ENCODE data around the gene PIGT.

The PIGT gene

DNA sequence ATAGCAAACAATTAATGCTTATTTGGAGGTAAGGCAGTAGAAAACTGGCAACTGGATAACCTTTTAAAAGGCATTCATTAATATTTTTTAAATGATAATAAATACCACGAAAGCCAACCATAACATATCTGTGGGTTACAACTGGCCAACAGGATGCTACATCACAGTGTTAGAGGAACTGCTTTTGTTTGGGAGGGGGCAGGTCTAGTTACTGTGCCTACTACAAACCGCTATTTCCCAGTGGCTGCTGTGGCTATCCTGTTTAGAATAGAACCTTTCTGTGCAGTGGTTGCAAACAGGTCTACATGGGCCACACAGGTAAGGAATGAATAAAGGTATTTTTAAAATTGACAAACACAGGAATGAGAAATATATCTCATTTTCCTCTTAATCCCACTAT, 976 bp downstream of the PIGT start:
- peak overlapping the region; percentile 90 for H3K4me3 ChIP-seq (ENCODE audit: low read depth, low read length)
- TF ChIP-seq, protein P1, sequence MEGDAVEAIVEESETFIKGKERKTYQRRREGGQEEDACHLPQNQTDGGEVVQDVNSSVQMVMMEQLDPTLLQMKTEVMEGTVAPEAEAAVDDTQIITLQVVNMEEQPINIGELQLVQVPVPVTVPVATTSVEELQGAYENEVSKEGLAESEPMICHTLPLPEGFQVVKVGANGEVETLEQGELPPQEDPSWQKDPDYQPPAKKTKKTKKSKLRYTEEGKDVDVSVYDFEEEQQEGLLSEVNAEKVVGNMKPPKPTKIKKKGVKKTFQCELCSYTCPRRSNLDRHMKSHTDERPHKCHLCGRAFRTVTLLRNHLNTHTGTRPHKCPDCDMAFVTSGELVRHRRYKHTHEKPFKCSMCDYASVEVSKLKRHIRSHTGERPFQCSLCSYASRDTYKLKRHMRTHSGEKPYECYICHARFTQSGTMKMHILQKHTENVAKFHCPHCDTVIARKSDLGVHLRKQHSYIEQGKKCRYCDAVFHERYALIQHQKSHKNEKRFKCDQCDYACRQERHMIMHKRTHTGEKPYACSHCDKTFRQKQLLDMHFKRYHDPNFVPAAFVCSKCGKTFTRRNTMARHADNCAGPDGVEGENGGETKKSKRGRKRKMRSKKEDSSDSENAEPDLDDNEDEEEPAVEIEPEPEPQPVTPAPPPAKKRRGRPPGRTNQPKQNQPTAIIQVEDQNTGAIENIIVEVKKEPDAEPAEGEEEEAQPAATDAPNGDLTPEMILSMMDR (conservative IDR thresholded peaks at IDR 0.05; ENCODE audit: low read depth, low read length), result no peak
- no peak for DNase-seq (ENCODE audit: low read depth)

DNA sequence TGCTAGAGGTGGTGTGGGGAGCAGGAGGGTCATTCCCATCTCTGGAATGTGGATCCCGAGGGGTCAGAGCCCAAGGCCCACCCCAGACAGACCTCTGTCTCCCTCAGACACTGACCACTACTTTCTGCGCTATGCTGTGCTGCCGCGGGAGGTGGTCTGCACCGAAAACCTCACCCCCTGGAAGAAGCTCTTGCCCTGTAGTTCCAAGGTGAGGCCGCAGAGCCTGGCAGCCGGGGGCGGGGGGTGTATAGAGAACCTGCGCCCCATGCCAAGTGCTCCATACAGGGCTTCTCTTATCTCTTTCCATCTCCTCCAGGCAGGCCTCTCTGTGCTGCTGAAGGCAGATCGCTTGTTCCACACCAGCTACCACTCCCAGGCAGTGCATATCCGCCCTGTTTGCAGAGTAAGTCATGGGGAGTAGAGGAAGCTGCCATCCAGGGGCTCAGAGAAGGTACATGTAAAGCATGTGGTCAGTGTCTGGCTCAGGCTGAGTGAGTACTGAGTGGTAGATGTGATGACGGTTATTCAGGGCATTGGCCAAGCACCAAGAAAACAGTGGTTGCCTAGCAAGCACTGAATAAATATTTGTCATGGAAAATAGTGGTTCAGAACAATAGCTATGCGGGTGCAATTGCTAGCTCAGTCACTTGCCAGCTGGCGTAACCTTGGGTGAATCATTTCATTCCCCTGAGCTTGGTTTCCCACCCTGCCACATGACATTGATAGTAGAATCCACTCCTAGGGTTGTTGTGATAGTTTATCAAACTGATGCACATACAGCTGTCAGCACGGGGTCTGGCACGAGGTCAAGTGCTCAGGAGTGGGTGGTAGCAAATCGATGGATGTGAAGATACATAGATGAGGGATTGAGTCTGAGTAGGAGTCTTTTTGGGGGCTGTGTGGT, 3.5 kb downstream of the PIGT start:
- no peak overlapping the region for H3K4me3 ChIP-seq (ENCODE audit: low read depth, low read length)
- peak; percentile 81 for DNase-seq (ENCODE audit: low read depth)
- TF ChIP-seq, protein P1 (conservative IDR thresholded peaks at IDR 0.05; ENCODE audit: low read depth, low read length), result no peak

DNA sequence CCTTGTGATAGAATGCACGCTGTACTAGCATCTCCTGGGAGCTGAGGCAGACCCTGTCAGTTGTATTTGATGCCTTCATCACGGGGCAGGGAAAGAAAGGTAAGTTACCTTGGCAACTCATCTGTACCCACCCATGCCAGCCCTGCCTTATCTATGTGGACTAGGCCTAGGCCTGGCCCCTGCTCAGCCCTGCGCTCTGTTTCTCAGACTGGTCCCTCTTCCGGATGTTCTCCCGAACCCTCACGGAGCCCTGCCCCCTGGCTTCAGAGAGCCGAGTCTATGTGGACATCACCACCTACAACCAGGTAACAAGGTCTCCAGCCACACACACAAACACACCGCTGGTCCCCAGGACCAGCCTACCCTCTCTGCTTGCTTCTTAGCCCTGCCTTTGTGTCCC, 4.2 kb downstream of the PIGT start:
- no peak overlapping the region for H3K4me3 ChIP-seq (ENCODE audit: low read depth, low read length)
- TF ChIP-seq, protein P1 (conservative IDR thresholded peaks at IDR 0.05; ENCODE audit: low read depth, low read length), result no peak
- DNase-seq (ENCODE audit: low read depth), result no peak

- DNase-seq (ENCODE audit: low read depth), result no peak
- H3K4me3 ChIP-seq (ENCODE audit: low read depth, low read length), result no peak overlapping the region
- TF ChIP-seq, protein P1 (conservative IDR thresholded peaks at IDR 0.05; ENCODE audit: low read depth, low read length), result no peak
These were observed 7.8 kb downstream of the PIGT start for GRCh38 chr20:45423700-45424099.

GRCh38 chr20:45425561-45425960, 9.6 kb downstream of the PIGT start:
- TF ChIP-seq, protein P1 (conservative IDR thresholded peaks at IDR 0.05; ENCODE audit: low read depth, low read length), result no peak
- no peak for DNase-seq (ENCODE audit: low read depth)
- no peak overlapping the region for H3K4me3 ChIP-seq (ENCODE audit: low read depth, low read length)

DNA sequence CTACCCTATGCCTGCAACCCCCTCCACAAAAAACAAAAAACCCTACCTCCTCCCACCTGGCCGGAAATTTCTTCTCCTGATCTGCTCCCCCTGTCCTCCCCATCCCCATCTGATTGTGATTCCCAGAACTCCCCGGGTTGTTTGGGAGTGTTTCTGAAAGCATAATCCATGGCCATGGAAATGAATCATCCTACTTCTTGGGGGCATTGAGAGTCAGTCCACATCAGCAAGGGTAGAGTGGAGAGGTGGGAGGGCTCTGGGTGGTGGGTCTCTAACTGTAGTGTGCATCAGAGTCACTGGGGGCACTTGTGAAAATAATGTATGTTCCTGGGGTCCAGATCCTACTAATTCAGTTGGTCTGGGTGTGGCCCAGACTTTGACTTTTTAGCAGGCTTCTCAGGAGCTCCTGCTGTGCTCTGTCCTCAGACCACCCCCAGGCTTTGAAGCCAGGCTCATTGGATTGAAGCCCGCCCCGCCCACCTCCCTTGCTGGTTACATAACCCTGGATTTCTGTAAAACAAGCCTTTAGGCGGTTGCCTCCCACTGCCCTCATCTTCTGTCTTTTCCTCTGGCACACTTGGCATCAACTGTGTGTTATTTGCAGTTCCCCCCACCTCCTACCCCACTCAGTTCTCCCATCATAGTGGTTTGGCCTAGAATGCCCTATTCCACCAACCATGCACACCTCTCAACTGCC, 10.5 kb downstream of the PIGT start:
- TF ChIP-seq, protein P1 (conservative IDR thresholded peaks at IDR 0.05; ENCODE audit: low read depth, low read length), result no peak
- peak; percentile 17 for DNase-seq (ENCODE audit: low read depth)

More for the DNA sequence above, 10.5 kb downstream of the PIGT start:
- no peak overlapping the region for H3K4me3 ChIP-seq (ENCODE audit: low read depth, low read length)

Measured in choroid plexus epithelial cell (primary cell).